ENCODE measurements around the gene PHLDB3. TPM values are rescaled to one million over a fixed set of nuclear protein-coding genes. Genes with fewer than 3 reads are reported as not detected.

PHLDB3 gene
- total and polyA plus RNA-seq, 7 donors = 5.7 to 16.0 (median 9.0) TPM

- intact Hi-C loops (cut with DNase I) = no loop called here
- Histone ChIP-seq H3K36me3 (no peaks in the 10 kb centered on the region), H3K4me1 (peaks cover 0 to 3% (median 0%) of the 10 kb centered on the region in 4 donors), H3K27me3 (no peaks in the 10 kb centered on the region), H3K27ac (no peak overlapping the region), H3K9me3 (no peaks in the 10 kb centered on the region), H3K4me3 (no peak overlapping the region)
- TF ChIP-seq POLR2AphosphoS5 (IDR thresholded peaks at IDR 0.05) (no peak), EP300 (IDR thresholded peaks at IDR 0.05) (no peak), POLR2A (IDR thresholded peaks at IDR 0.05) (no peak), CTCF (IDR thresholded peaks at IDR 0.05) (no peak)
- no peak for DNase-seq
- 93 to 96% methylated on average over 3 of the region's 3 CpGs for WGBS, 2 donors
Observed at GRCh38 chr19:43480574-43480973, 24.0 kb downstream of the PHLDB3 start.

GRCh38 chr19:43479961-43480561 lies 24.5 kb downstream of the PHLDB3 start:
- Histone ChIP-seq H3K4me1 (peaks cover 0 to 5% (median under 1%) of the 10 kb centered on the region in 4 donors), H3K4me3 (no peak overlapping the region), H3K27ac (no peak overlapping the region), H3K27me3 (no peaks in the 10 kb centered on the region), H3K36me3 (no peaks in the 10 kb centered on the region), H3K9me3 (no peaks in the 10 kb centered on the region)
- intact Hi-C loops (cut with DNase I) = no loop called here
- TF ChIP-seq POLR2A (IDR thresholded peaks at IDR 0.05) (no peak), CTCF (IDR thresholded peaks at IDR 0.05) (no peak), EP300 (IDR thresholded peaks at IDR 0.05) (no peak), POLR2AphosphoS5 (IDR thresholded peaks at IDR 0.05) (no peak)
- WGBS, 2 donors = 95 to 96% methylated on average over 4 of the region's 4 CpGs
- no peak for DNase-seq

- Histone ChIP-seq H3K27me3 (no peaks in the 10 kb centered on the region), H3K36me3 (no peaks in the 10 kb centered on the region), H3K27ac (no peak overlapping the region), H3K4me1 (peaks cover 0 to 10% (median 8%) of the 10 kb centered on the region in 4 donors), H3K9me3 (no peaks in the 10 kb centered on the region), H3K4me3 (no peak overlapping the region)
- DNase-seq = no peak
- 91 to 92% methylated on average over 15 of the region's 15 CpGs for WGBS, 2 donors
- no peak for TF ChIP-seq CTCF (IDR thresholded peaks at IDR 0.05)
- TF ChIP-seq POLR2A (IDR thresholded peaks at IDR 0.05) = no peak
- no peak for TF ChIP-seq POLR2AphosphoS5 (IDR thresholded peaks at IDR 0.05)
- TF ChIP-seq EP300 (IDR thresholded peaks at IDR 0.05) = no peak
- intact Hi-C loops (cut with DNase I) = no loop called here
Observed at GRCh38 chr19:43479226-43479625, 25.3 kb downstream of the PHLDB3 start.

- intact Hi-C loops (cut with DNase I) = no loop called here
- H3K36me3 ChIP-seq = no peaks in the 10 kb centered on the region
- H3K9me3 ChIP-seq = no peaks in the 10 kb centered on the region
- no peak overlapping the region for H3K4me3 ChIP-seq
- 91 to 93% methylated on average over 3 of the region's 3 CpGs for WGBS, 2 donors
- H3K27me3 ChIP-seq = no peaks in the 10 kb centered on the region
- no peak for DNase-seq
- H3K4me1 ChIP-seq = peaks cover 0 to 10% (median 8%) of the 10 kb centered on the region in 4 donors
- H3K27ac ChIP-seq = no peak overlapping the region
- no peak for TF ChIP-seq CTCF (IDR thresholded peaks at IDR 0.05)
- no peak for TF ChIP-seq POLR2AphosphoS5 (IDR thresholded peaks at IDR 0.05)
- no peak for TF ChIP-seq EP300 (IDR thresholded peaks at IDR 0.05)
- TF ChIP-seq POLR2A (IDR thresholded peaks at IDR 0.05) = no peak
Observed at GRCh38 chr19:43478323-43478722, 26.2 kb downstream of the PHLDB3 start.

GRCh38 chr19:43476606-43477005 lies 27.9 kb downstream of the PHLDB3 start:
- DNase-seq = no peak
- Histone ChIP-seq H3K4me1 (peaks cover 0 to 10% (median 8%) of the 10 kb centered on the region in 4 donors), H3K36me3 (no peaks in the 10 kb centered on the region), H3K4me3 (no peak overlapping the region), H3K9me3 (no peaks in the 10 kb centered on the region), H3K27me3 (no peaks in the 10 kb centered on the region), H3K27ac (peak overlapping the region in 3 of 4 donors; percentile 75 to 80 (median 78))
- TF ChIP-seq EP300 (IDR thresholded peaks at IDR 0.05) = no peak
- no peak for TF ChIP-seq POLR2AphosphoS5 (IDR thresholded peaks at IDR 0.05)
- no peak for TF ChIP-seq POLR2A (IDR thresholded peaks at IDR 0.05)
- TF ChIP-seq CTCF (IDR thresholded peaks at IDR 0.05) = no peak
- intact Hi-C loops (cut with DNase I) = no loop called here

Measured in sigmoid colon (tissue), 7 donors.